H1 (cell line): ENCODE measurements around the gene CCNB1. TPM values are rescaled to one million over a fixed set of nuclear protein-coding genes. Genes with fewer than 3 reads are reported as not detected.
A peak's percentile ranks its signal among the peaks of the same experiment; 100 is the strongest.

Experiments used
- BACH1 ChIP-seq: IDR thresholded peaks from 2 replicates; pipeline ENCODE4 v1.6.1; 2012; ENCODE audit warnings: low read length, improper control_type of control experiment
- CBX8 ChIP-seq: fragments of 300-800, 300-1000 bp; sonication (generic); IDR thresholded peaks from 2 replicates; pipeline ENCODE4 v1.7.1; 2016; ENCODE audit warnings: low read depth, low read length, borderline replicate concordance
- CHD1 ChIP-seq: IDR thresholded peaks from 2 replicates; pipeline ENCODE4 v1.6.1; 2012; ENCODE audit warnings: low read depth, low read length, improper control_type of control experiment
- EGR1 ChIP-seq: IDR thresholded peaks from 2 replicates; pipeline ENCODE4 v1.6.1; 2011; ENCODE audit warnings: low read depth, low read length, borderline replicate concordance
- FOSL1 ChIP-seq: IDR thresholded peaks from 2 replicates; pipeline ENCODE4 v1.6.1; 2011; ENCODE audit warnings: mild to moderate bottlenecking, low read depth, low read length, moderate library complexity; ENCODE audit not compliant: insufficient read depth
- GABPA ChIP-seq: IDR thresholded peaks from 2 replicates; pipeline ENCODE4 v1.6.1; 2011; ENCODE audit warnings: mild to moderate bottlenecking, low read length, moderate library complexity, borderline replicate concordance; ENCODE audit not compliant: insufficient read depth
- NRF1 ChIP-seq: IDR thresholded peaks from 2 replicates; pipeline ENCODE4 v1.6.1; 2011; ENCODE audit warnings: mild to moderate bottlenecking, low read depth, low read length, improper control_type of control experiment
- PHF8 ChIP-seq: fragments of 200-600 bp; sonication (generic); conservative IDR thresholded peaks from 2 replicates; pipeline ENCODE4 v1.7.1; 2012; ENCODE audit warnings: low read depth, mild to moderate bottlenecking, inconsistent platforms, low read length, moderate library complexity
- POLR2A ChIP-seq, 2 experiments: IDR thresholded peaks; 1 replicate in 1 of 2; 2 replicates in 1 of 2; pipeline ENCODE4 v1.6.1; 2011; ENCODE audit warnings: low read depth in 2 of 2, low read length in 2 of 2, mild to moderate bottlenecking in 2 of 2; ENCODE audit errors: control extremely low read depth in 1 of 2
- POU5F1 ChIP-seq: IDR thresholded peaks from 2 replicates; pipeline ENCODE4 v1.6.1; 2011; ENCODE audit warnings: low read depth, mild to moderate bottlenecking, low read length, moderate library complexity
- SIN3A ChIP-seq, 2 experiments: IDR thresholded peaks in 1 of 2; conservative IDR thresholded peaks in 1 of 2; 2 replicates each; pipeline ENCODE4 v1.6.1; 2011 to 2012; ENCODE audit warnings: low read length in 2 of 2, improper control_type of control experiment in 1 of 2, low read depth in 1 of 2, mild to moderate bottlenecking in 1 of 2
- SIX5 ChIP-seq: IDR thresholded peaks from 2 replicates; pipeline ENCODE4 v1.6.1; 2011; ENCODE audit warnings: mild to moderate bottlenecking, low read depth, low read length
- YY1 ChIP-seq: IDR thresholded peaks from 2 replicates; pipeline ENCODE4 v1.6.1; 2011; ENCODE audit warnings: low read depth, mild to moderate bottlenecking, low read length
- polyA plus RNA-seq, 7 experiments: library from polyadenylated mRNA; depleted of rRNA in 3 of 7; stranded (reverse) in 5 of 7; unstranded in 2 of 7; fragments of >200 nt in 5 of 7; fragments of 200-250 nt in 2 of 7; gene quantifications; 1 replicate in 5 of 7; 2 replicates in 1 of 7; 4 replicates in 1 of 7; pipeline versions ENCODE4 v1.2.1 to v1.2.3, GENCODE V29; 2011 to 2013; ENCODE audit warnings: missing spikeins in 2 of 7, mixed read lengths in 2 of 7
- total RNA-seq: library from RNA; stranded (reverse); fragmentation: NEBNext Ultra II Directional; extraction: Animal tissue kit (Norgen Biotek cat#: 25700); gene quantifications from 2 replicates; pipeline ENCODE4 v1.2.1, GENCODE V29; 2021

CCNB1 gene
- total and polyA plus RNA-seq, 2 of the 8 experiments (the other 6 are each of a cell fraction or from before 2014, with no cell fraction given), result 122 to 338 TPM

DNA sequence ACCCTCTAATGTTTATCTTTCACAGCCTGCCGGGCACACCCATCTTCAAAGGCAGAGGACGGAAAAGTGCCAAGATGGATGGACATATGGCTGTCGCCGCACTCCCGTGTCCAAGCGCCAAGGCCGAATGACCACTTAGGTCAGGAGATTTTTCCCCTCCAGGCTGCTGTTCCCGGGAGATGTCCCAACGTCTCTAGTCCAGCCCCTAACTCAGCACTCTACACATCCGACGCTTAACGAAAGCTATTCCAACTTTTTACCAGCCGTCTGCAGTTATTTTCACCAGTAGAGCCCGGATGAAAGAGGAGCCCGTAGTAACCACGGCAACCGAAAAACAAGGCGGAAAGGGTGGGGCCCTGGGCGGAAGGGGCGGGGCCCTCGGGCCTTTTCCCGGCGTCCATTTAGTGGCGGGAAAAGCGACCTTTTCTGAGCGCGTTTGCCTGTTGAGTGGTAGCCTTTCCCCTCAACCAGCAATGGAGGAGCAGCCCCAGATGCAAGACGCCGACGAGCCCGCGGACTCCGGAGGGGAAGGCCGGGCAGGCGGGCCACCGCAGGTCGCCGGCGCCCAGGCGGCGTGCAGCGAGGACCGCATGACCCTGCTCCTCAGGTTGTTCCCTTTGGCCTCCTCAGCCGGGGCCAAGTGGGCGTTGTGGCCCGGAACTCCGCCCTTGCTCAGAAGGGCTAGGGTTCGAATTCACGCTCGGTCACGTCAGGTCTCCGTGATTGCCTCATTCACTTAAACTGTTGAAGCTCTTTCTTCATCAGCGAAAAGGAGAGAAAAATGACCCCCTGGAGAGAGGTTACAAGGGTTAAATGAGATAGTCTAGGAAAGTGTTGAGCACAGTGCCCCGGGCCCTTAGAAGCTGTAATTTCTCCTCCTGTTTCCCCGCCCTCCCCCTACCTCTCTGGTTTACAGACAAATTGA is 22.5 kb downstream of the CCNB1 start, which contains the start of gene CENPH (continued):
- TF ChIP-seq GABPA, result no peak
- no peak for TF ChIP-seq FOSL1
- TF ChIP-seq POLR2A (IDR thresholded peaks at IDR 0.05; ENCODE audit: control extremely low read depth in 1 of 2, low read depth in 2 of 2, low read length in 2 of 2), result peak; percentile 87 to 97
- TF ChIP-seq BACH1, result no peak
- TF ChIP-seq SIN3A (conservative IDR thresholded peaks at IDR 0.05 in 1 of 2, IDR thresholded peaks at IDR 0.05 in 1 of 2; ENCODE audit: low read depth in 1 of 2, low read length in 2 of 2), result peak; percentile 57 to 83; a peak in 2 of 4 replicates
- TF ChIP-seq YY1, result peak; percentile 59; the same call in 1 of the 2 replicates
- TF ChIP-seq SIX5, result no peak
- TF ChIP-seq CBX8, result no peak
- TF ChIP-seq EGR1, result peak; percentile 12; the same call in 1 of the 2 replicates
- TF ChIP-seq POU5F1, result no peak
- TF ChIP-seq CHD1, result peak; percentile 43; the same call in 1 of the 2 replicates
- no peak for TF ChIP-seq NRF1
- TF ChIP-seq PHF8, result peak; percentile 99
